ENCODE measurements around the gene CCIN. TPM values are rescaled to one million over a fixed set of nuclear protein-coding genes. Genes with fewer than 3 reads are reported as not detected.

Gene CCIN
- polyA plus RNA-seq, 1 of the 3 experiments (the other 2 are of a cell fraction) = 0.54 TPM

DNA sequence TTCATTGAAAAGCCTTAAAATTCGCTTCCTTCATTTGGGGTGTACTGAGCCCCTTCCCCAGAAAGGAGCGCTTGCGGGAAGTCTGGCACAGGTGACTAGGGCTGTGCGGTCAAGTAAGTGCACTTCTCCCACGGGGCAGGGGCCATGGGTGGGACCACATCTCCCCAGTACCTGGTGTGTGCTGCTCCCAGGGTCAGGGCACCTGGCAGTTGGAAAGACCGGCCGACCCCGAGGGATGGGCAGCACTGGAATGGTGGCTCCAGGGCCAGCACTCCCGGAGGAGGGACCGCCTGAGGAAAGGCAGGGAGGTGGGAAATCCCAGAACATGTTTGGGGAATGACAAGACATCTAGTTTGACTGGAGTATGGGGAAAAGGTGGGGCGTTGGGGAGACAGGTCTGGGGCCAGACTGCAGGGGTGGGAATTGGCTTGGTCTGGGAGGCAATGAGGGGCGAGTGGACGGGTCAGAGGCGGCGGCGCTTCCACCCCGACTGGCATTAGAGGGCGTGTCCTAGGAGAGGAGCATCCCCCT, 33.4 kb upstream of the CCIN start:
- TF ChIP-seq REST (IDR thresholded peaks at IDR 0.05; ENCODE audit: low read depth, low read length) = no peak
- 22% methylated on average over 12 of the region's 18 CpGs for WGBS (ENCODE audit: low lambda C conversion rate)
- Histone ChIP-seq H3K9me2 (no peaks in the 10 kb centered on the region), H3K27ac (ENCODE audit: low read depth in 2 of 2, low read length in 1 of 2) (no peak overlapping the region), H3K4me2 (peak overlapping the region; percentile 98), H4K20me1 (ENCODE audit: insufficient read depth) (peaks cover 8% of the 10 kb centered on the region), H3K4me3 (ENCODE audit: low read depth in 2 of 2, low read length in 1 of 2) (peak overlapping the region; percentile 67 to 83), H3K9ac (peak overlapping the region; percentile 79; the same call in 1 of the 2 replicates), H3K79me2 (ENCODE audit: insufficient read depth) (peaks cover 31% of the 10 kb centered on the region), H3K27me3 (ENCODE audit: insufficient read depth) (no peaks in the 10 kb centered on the region), H3K4me1 (ENCODE audit: control insufficient read depth in 1 of 2, insufficient read depth in 2 of 2, low read depth in 1 of 2, low read length in 1 of 2) (peaks cover 0 to 15% of the 10 kb centered on the region in 2 experiments; a peak in 3 of 4 replicates), H3F3A (replicated peaks; ENCODE audit: insufficient read depth) (no peaks in the 10 kb centered on the region), H3K9me3 (no peaks in the 10 kb centered on the region), H2AFZ (ENCODE audit: low read depth) (peak overlapping the region; percentile 84; the same call in 1 of the 2 replicates), H3K36me3 (replicated peaks in 1 of 2; ENCODE audit: control insufficient read depth in 1 of 2, insufficient read depth in 2 of 2, low read length in 1 of 2) (no peaks in the 10 kb centered on the region)
- no peak for DNase-seq
- ChIA-PET CTCF (interaction anchor here (0.6 to 8.1 kb wide), 8 partner anchors 12 to 181 kb away, joined by 3 to 113 read pairs (median 6); partner anchors contain the start of genes CCIN and CLTA), POLR2A (interaction anchor here (2.2 to 2.9 kb wide), 2 partner anchors 13 to 28 kb away, joined by 10 to 12 read pairs; no protein-coding TSS in a partner anchor)

DNA sequence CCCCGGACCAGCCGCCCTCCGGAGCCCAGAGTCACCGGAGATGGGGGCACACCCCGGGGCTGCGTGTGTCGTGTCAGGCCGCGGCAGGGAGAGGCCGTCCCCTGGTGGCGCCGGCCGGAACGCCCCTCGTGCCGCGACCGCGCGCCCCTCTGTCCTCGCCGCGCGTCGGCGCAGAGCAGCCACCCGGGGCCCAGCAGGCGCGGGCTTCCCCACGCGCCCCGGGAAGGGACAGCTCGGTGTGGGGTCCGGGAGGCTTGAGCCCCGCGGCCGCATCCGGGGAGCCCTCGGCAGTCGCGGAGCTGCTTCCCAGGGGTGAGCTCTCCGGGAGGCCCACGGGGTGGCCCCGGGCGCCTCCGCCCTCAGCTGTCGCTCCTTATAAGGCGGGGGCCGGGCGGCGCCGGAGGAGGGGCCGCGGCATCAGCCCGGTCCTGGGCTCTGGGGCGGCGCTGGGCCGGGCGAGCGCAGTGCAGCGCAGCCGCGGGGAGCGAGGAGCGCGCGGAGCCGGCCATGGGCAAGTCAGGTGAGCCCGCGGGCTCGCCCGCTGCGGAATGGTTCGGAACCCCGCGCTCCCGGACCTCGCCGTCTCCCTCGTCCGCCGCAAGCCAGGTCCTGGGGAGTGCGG, 32.8 kb upstream of the CCIN start, which contains the start of gene GLIPR2:
Gene GLIPR2 (plus strand): TSS at position 462 of the 622 bp plus-strand sequence. CDS start 46 bp downstream, at position 508.
- no peaks in the 10 kb centered on the region for H3F3A ChIP-seq (replicated peaks; ENCODE audit: insufficient read depth)
- H3K36me3 ChIP-seq (replicated peaks in 1 of 2; ENCODE audit: control insufficient read depth in 1 of 2, insufficient read depth in 2 of 2, low read length in 1 of 2) = no peaks in the 10 kb centered on the region
- H3K79me2 ChIP-seq (ENCODE audit: insufficient read depth) = peaks cover 36% of the 10 kb centered on the region
- peak within 1 kb of the TSS; percentile 84 for H2AFZ ChIP-seq (ENCODE audit: low read depth)
- H3K27ac ChIP-seq (ENCODE audit: low read depth in 2 of 2, low read length in 1 of 2) = no peak within 1 kb of the TSS; a peak in 1 of 4 replicates
- peaks cover 0 to 21% of the 10 kb centered on the region in 2 experiments; a peak in 3 of 4 replicates for H3K4me1 ChIP-seq (ENCODE audit: control insufficient read depth in 1 of 2, insufficient read depth in 2 of 2, low read depth in 1 of 2, low read length in 1 of 2)
- ChIA-PET CTCF (interaction anchor here (0.6 to 8.1 kb wide), 14 partner anchors 11 to 229 kb away, joined by 3 to 113 read pairs (median 4); partner anchors contain the start of genes CCIN and CLTA), POLR2A (interaction anchor here (2.2 to 2.9 kb wide), 2 partner anchors 12 to 28 kb away, joined by 10 to 12 read pairs; no protein-coding TSS in a partner anchor)
- 0% methylated on average over 7 of the region's 83 CpGs for WGBS (ENCODE audit: low lambda C conversion rate)
- peak within 1 kb of the TSS; percentile 98 for H3K4me2 ChIP-seq
- H3K4me3 ChIP-seq (ENCODE audit: low read depth in 2 of 2, low read length in 1 of 2) = peak within 1 kb of the TSS; percentile 67 to 83
- peaks cover 8% of the 10 kb centered on the region for H4K20me1 ChIP-seq (ENCODE audit: insufficient read depth)
- peak; percentile 92 for DNase-seq
- no peaks in the 10 kb centered on the region for H3K9me3 ChIP-seq
- no peaks in the 10 kb centered on the region for H3K27me3 ChIP-seq (ENCODE audit: insufficient read depth)
- H3K9ac ChIP-seq = peak within 1 kb of the TSS; percentile 79
- H3K9me2 ChIP-seq = no peaks in the 10 kb centered on the region
- TF ChIP-seq GATA2 (CRISPR knock-in tag; IDR thresholded peaks at IDR 0.05) (no peak), POLR2AphosphoS5 (IDR thresholded peaks at IDR 0.05; ENCODE audit: low read depth, low read length) (no peak), RAD21 (IDR thresholded peaks at IDR 0.05; ENCODE audit: low read length) (no peak; the same call in 1 of the 2 replicates), EZH2phosphoT487 (IDR thresholded peaks at IDR 0.05; ENCODE audit: borderline replicate concordance, low read depth) (no peak), FOXJ3 (CRISPR knock-in tag; IDR thresholded peaks at IDR 0.05) (no peak), RFX5 (IDR thresholded peaks at IDR 0.05; ENCODE audit: low read length) (no peak), USF2 (IDR thresholded peaks at IDR 0.05; ENCODE audit: borderline replicate concordance, low read depth, low read length) (no peak), MXI1 (IDR thresholded peaks at IDR 0.05; ENCODE audit: low read depth, low read length) (no peak), YY1 (IDR thresholded peaks at IDR 0.05; ENCODE audit: low read depth) (no peak), JUND (IDR thresholded peaks at IDR 0.05) (no peak), TAF1 (IDR thresholded peaks at IDR 0.05; ENCODE audit: borderline replicate concordance, low read depth, low read length) (0 out of 2 replicates have a peak, but pooled peaks have one; percentile 16), TCF12 (IDR thresholded peaks at IDR 0.05) (no peak), RCOR1 (IDR thresholded peaks at IDR 0.05; ENCODE audit: low read length) (no peak), EP300 (IDR thresholded peaks at IDR 0.05; ENCODE audit: borderline replicate concordance in 1 of 2, low read depth in 1 of 2, low read length in 1 of 2) (no peak), TEAD4 (IDR thresholded peaks at IDR 0.05; ENCODE audit: borderline replicate concordance, insufficient read depth) (no peak)
- TF ChIP-seq, protein P1, sequence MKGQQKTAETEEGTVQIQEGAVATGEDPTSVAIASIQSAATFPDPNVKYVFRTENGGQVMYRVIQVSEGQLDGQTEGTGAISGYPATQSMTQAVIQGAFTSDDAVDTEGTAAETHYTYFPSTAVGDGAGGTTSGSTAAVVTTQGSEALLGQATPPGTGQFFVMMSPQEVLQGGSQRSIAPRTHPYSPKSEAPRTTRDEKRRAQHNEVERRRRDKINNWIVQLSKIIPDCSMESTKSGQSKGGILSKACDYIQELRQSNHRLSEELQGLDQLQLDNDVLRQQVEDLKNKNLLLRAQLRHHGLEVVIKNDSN (IDR thresholded peaks at IDR 0.05; ENCODE audit: borderline replicate concordance, low read depth) = no peak
- TF ChIP-seq, protein P2, sequence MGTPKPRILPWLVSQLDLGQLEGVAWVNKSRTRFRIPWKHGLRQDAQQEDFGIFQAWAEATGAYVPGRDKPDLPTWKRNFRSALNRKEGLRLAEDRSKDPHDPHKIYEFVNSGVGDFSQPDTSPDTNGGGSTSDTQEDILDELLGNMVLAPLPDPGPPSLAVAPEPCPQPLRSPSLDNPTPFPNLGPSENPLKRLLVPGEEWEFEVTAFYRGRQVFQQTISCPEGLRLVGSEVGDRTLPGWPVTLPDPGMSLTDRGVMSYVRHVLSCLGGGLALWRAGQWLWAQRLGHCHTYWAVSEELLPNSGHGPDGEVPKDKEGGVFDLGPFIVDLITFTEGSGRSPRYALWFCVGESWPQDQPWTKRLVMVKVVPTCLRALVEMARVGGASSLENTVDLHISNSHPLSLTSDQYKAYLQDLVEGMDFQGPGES (IDR thresholded peaks at IDR 0.05; ENCODE audit: low read depth, low read length) = no peak
- TF ChIP-seq, protein P3, sequence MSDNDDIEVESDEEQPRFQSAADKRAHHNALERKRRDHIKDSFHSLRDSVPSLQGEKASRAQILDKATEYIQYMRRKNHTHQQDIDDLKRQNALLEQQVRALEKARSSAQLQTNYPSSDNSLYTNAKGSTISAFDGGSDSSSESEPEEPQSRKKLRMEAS (IDR thresholded peaks at IDR 0.05; ENCODE audit: low read depth) = no peak; the same call in 1 of the 2 replicates

Data from SK-N-SH (cell line).